ENCODE measurements around the gene PRRC1. TPM values are rescaled to one million over a fixed set of nuclear protein-coding genes. Genes with fewer than 3 reads are reported as not detected.
A peak's percentile ranks its signal among the peaks of the same experiment; 100 is the strongest.

The PRRC1 gene
- total and polyA plus RNA-seq, 11 donors: 10.3 to 37.7 (median 20.8) TPM

DNA sequence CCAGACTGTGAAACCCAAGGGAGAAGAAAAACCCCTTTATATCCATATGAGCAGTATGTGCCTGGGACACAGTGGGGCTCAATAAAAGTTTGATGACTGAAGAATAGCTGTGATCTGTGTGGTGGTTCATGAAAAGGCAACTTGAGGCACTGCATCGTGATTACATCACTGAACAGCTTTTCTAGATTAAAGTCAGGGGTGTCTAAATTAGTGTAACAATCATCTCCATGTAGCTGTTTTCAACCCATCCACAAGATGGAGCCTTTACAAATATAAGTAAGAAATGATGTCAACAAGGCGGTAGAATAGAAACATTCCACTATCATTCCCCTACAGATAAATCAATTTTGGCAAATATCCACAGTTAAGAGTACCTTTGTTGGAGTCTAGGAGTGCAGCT lies 55.5 kb downstream of the PRRC1 start:
- no peak overlapping the region for H3K27ac ChIP-seq
- no peaks in the 10 kb centered on the region for H3K4me1 ChIP-seq
- WGBS, 4 donors: 69 to 85% (median 79%) methylated on average over 2 of the region's 2 CpGs
- intact Hi-C loops (cut with DNase I): loop anchor here in 2 of 10 donors (10.0 kb wide), 2 partner anchors 142 to 172 kb away; no protein-coding TSS in a partner anchor
- H3K4me3 ChIP-seq: no peak overlapping the region
- H3K36me3 ChIP-seq: no peaks in the 10 kb centered on the region
- H3K27me3 ChIP-seq: peaks cover 0 to 11% (median 0%) of the 10 kb centered on the region in 9 donors
- ATAC-seq: no peak
- peaks cover 0 to 23% (median 9%) of the 10 kb centered on the region in 12 donors for H3K9me3 ChIP-seq
- DNase-seq: no peak
- TF ChIP-seq POLR2A (IDR thresholded peaks at IDR 0.05): no peak
- TF ChIP-seq, protein P1, sequence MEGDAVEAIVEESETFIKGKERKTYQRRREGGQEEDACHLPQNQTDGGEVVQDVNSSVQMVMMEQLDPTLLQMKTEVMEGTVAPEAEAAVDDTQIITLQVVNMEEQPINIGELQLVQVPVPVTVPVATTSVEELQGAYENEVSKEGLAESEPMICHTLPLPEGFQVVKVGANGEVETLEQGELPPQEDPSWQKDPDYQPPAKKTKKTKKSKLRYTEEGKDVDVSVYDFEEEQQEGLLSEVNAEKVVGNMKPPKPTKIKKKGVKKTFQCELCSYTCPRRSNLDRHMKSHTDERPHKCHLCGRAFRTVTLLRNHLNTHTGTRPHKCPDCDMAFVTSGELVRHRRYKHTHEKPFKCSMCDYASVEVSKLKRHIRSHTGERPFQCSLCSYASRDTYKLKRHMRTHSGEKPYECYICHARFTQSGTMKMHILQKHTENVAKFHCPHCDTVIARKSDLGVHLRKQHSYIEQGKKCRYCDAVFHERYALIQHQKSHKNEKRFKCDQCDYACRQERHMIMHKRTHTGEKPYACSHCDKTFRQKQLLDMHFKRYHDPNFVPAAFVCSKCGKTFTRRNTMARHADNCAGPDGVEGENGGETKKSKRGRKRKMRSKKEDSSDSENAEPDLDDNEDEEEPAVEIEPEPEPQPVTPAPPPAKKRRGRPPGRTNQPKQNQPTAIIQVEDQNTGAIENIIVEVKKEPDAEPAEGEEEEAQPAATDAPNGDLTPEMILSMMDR (IDR thresholded peaks at IDR 0.05): peak in 4 of 12 donors; percentile 18 to 31 (median 24)

GRCh38 chr5:127574852-127575679 lies 57.6 kb downstream of the PRRC1 start:
- intact Hi-C loops (cut with DNase I): loop anchor here in 2 of 10 donors (10.0 kb wide), 2 partner anchors 140 to 170 kb away; no protein-coding TSS in a partner anchor
- Histone ChIP-seq H3K27me3 (no peaks in the 10 kb centered on the region), H3K9me3 (peaks cover 0 to 23% (median 9%) of the 10 kb centered on the region in 12 donors), H3K27ac (no peak overlapping the region), H3K4me1 (no peaks in the 10 kb centered on the region), H3K36me3 (no peaks in the 10 kb centered on the region), H3K4me3 (no peak overlapping the region)
- no peak for TF ChIP-seq POLR2A (IDR thresholded peaks at IDR 0.05)
- TF ChIP-seq, protein P1 (IDR thresholded peaks at IDR 0.05): no peak
- 73 to 79% (median 74%) methylated on average over 5 of the region's 5 CpGs for WGBS, 4 donors
- DNase-seq (no peak), ATAC-seq (no peak)

DNA sequence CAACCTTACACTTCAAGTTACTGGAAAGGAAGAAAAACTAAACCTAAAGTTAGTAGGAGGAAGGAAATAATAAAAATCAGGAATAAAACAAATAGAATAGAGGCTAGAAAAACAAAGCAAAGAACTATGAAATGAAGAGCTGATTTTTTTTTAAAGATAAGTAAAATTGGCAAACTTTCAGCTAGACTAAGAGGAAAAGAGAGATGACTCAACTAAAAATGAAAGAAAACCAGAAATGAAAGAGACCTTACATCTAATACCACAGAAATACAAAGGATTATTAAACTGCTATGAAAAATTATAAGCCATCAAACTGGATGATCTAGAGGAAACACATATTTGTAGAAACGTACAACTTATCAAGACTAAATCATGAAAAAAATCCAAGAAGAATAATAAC lies 60.0 kb downstream of the PRRC1 start:
- WGBS, 4 donors: 43 to 59% (median 47%) methylated on average over 1 of the region's 1 CpG
- H3K27ac ChIP-seq: no peak overlapping the region
- DNase-seq: no peak
- ATAC-seq: no peak
- H3K4me3 ChIP-seq: no peak overlapping the region
- intact Hi-C loops (cut with DNase I): loop anchor here in 2 of 10 donors (10.0 kb wide), 2 partner anchors 137 to 167 kb away; no protein-coding TSS in a partner anchor
- H3K27me3 ChIP-seq: no peaks in the 10 kb centered on the region
- TF ChIP-seq, protein P1 (IDR thresholded peaks at IDR 0.05): no peak
- no peak for TF ChIP-seq POLR2A (IDR thresholded peaks at IDR 0.05)
- peaks cover 0 to 1% (median 0%) of the 10 kb centered on the region in 12 donors for H3K4me1 ChIP-seq
- peaks cover 0 to 23% (median 9%) of the 10 kb centered on the region in 12 donors for H3K9me3 ChIP-seq
- no peaks in the 10 kb centered on the region for H3K36me3 ChIP-seq

- ATAC-seq (no peak), DNase-seq (no peak)
- no peak overlapping the region for H3K4me3 ChIP-seq
- H3K4me1 ChIP-seq: peaks cover 0 to 9% (median 0%) of the 10 kb centered on the region in 12 donors
- no peaks in the 10 kb centered on the region for H3K27me3 ChIP-seq
- TF ChIP-seq, protein P1 (IDR thresholded peaks at IDR 0.05): no peak
- TF ChIP-seq POLR2A (IDR thresholded peaks at IDR 0.05): no peak
- 89 to 95% (median 95%) methylated on average over 2 of the region's 2 CpGs for WGBS, 4 donors
- no peaks in the 10 kb centered on the region for H3K36me3 ChIP-seq
- H3K27ac ChIP-seq: no peak overlapping the region
- peaks cover 0 to 7% (median 0%) of the 10 kb centered on the region in 12 donors for H3K9me3 ChIP-seq
- intact Hi-C loops (cut with DNase I): no loop called here
These were observed 63.3 kb downstream of the PRRC1 start for GRCh38 chr5:127580731-127581130.

Data from heart left ventricle (tissue), 16 donors.